HepG2 (cell line): ENCODE measurements around the gene ALPK3. TPM values are rescaled to one million over a fixed set of nuclear protein-coding genes. Genes with fewer than 3 reads are reported as not detected.
A peak's percentile ranks its signal among the peaks of the same experiment; 100 is the strongest.

ENCODE experiments used
- ARHGAP35 ChIP-seq: sonication (generic); formaldehyde crosslinking; IDR thresholded peaks from 2 replicates; pipeline ENCODE4 v1.9.0; 2022; ENCODE audit warnings: mild to moderate bottlenecking, inconsistent platforms, moderate library complexity, missing genetic modification reagents, borderline replicate concordance
- ATF1 ChIP-seq: IDR thresholded peaks from 2 replicates; pipeline ENCODE4 v1.6.1; 2016; ENCODE audit warnings: mild to moderate bottlenecking, control low read depth
- DMAP1 ChIP-seq: IDR thresholded peaks from 2 replicates; pipeline ENCODE4 v1.6.1; 2016
- GATA4 ChIP-seq: sonication (generic); IDR thresholded peaks from 2 replicates; pipeline ENCODE4 v1.6.1; 2016; ENCODE audit warnings: antibody characterized with exemption, low read depth, borderline replicate concordance
- HOXD1 ChIP-seq: sonication (generic); formaldehyde crosslinking; IDR thresholded peaks from 2 replicates; pipeline ENCODE4 v1.5.0; 2020; ENCODE audit warnings: missing genetic modification reagents
- KLF12 ChIP-seq: sonication (generic); formaldehyde crosslinking; IDR thresholded peaks from 2 replicates; pipeline ENCODE4 v1.4.0; 2020; ENCODE audit warnings: missing genetic modification reagents, borderline replicate concordance
- MEIS2 ChIP-seq: sonication (generic); formaldehyde crosslinking; IDR thresholded peaks from 2 replicates; pipeline ENCODE4 v1.9.0; 2021; ENCODE audit warnings: mild to moderate bottlenecking, missing genetic modification reagents
- POLR2A ChIP-seq, 2 experiments: IDR thresholded peaks; 2 replicates each; pipeline ENCODE4 v1.6.1; 2011; ENCODE audit warnings: low read depth in 2 of 2, low read length in 2 of 2, mild to moderate bottlenecking in 1 of 2, moderate library complexity in 1 of 2; ENCODE audit not compliant: insufficient read depth in 1 of 2
- PRDM4 ChIP-seq: sonication (generic); formaldehyde crosslinking; IDR thresholded peaks from 2 replicates; pipeline ENCODE4 v1.9.0; 2021; ENCODE audit warnings: missing genetic modification reagents, borderline replicate concordance
- RFX5 ChIP-seq: IDR thresholded peaks from 2 replicates; pipeline ENCODE4 v1.6.1; 2011; ENCODE audit warnings: low read depth, low read length, improper control_type of control experiment
- SNRNP70 ChIP-seq: fragments of 200-400 bp; formaldehyde crosslinking; IDR thresholded peaks from 2 replicates; pipeline ENCODE4 v1.6.1; 2017; ENCODE audit warnings: mild to moderate bottlenecking, low read depth, low read length, moderate library complexity
- SP4 ChIP-seq: sonication (generic); formaldehyde crosslinking; IDR thresholded peaks from 2 replicates; pipeline ENCODE4 v1.8.1; 2023; ENCODE audit warnings: mild to moderate bottlenecking, missing genetic modification reagents
- THAP11 ChIP-seq: IDR thresholded peaks from 2 replicates; pipeline ENCODE4 v1.6.1; 2016; ENCODE audit warnings: missing biosample characterization, missing genetic modification reagents
- TIGD3 ChIP-seq: sonication (generic); formaldehyde crosslinking; IDR thresholded peaks from 2 replicates; pipeline ENCODE4 v1.5.1; 2020; ENCODE audit warnings: mild to moderate bottlenecking, missing genetic modification reagents, borderline replicate concordance
- TOPORS ChIP-seq: sonication (generic); formaldehyde crosslinking; IDR thresholded peaks from 2 replicates; pipeline ENCODE4 v1.8.0; 2023; ENCODE audit warnings: mild to moderate bottlenecking, missing genetic modification reagents
- ZNF142 ChIP-seq: sonication (generic); formaldehyde crosslinking; IDR thresholded peaks from 2 replicates; pipeline ENCODE4 v1.4.0; 2020; ENCODE audit warnings: missing genetic modification reagents
- ZNF263 ChIP-seq: sonication (generic); formaldehyde crosslinking; IDR thresholded peaks from 2 replicates; pipeline ENCODE4 v1.4.0; 2020; ENCODE audit warnings: missing genetic modification reagents
- ZNF629 ChIP-seq: sonication (generic); formaldehyde crosslinking; conservative IDR thresholded peaks from 2 replicates; pipeline ENCODE4 v1.5.0; 2020; ENCODE audit warnings: missing genetic modification reagents
- ZNF691 ChIP-seq: sonication (generic); formaldehyde crosslinking; IDR thresholded peaks from 2 replicates; pipeline ENCODE4 v1.4.0; 2020; ENCODE audit warnings: missing genetic modification reagents, low read depth, mild to moderate bottlenecking, borderline replicate concordance
- ZNF75D ChIP-seq: sonication (generic); formaldehyde crosslinking; IDR thresholded peaks from 2 replicates; pipeline ENCODE4 v1.8.1; 2023; ENCODE audit warnings: missing genetic modification reagents, mild to moderate bottlenecking, borderline replicate concordance
- ZNF792 ChIP-seq: IDR thresholded peaks from 2 replicates; pipeline ENCODE4 v1.6.1; 2016
- polyA plus RNA-seq, 8 experiments: library from polyadenylated mRNA; depleted of rRNA in 3 of 8; stranded (reverse) in 7 of 8; unstranded in 1 of 8; fragments of >200 nt; fragmentation: Illumina TruSeq in 4 of 8; extraction: Trizol in 4 of 8; gene quantifications; 2 replicates each; pipeline versions ENCODE4 v1.2.1 to v1.2.3, GENCODE V29; 2011 to 2016; ENCODE audit warnings: low read depth in 4 of 8, missing spikeins in 1 of 8, mixed read lengths in 1 of 8; ENCODE audit not compliant: insufficient read depth in 1 of 8
- total RNA-seq, 5 experiments: library from RNA; depleted of rRNA; stranded (reverse); fragments of >200 nt; fragmentation: Illumina TruSeq; extraction: Trizol; gene quantifications; 2 replicates each; pipeline ENCODE4 v1.2.3, GENCODE V29; 2016; ENCODE audit warnings: low read depth in 1 of 5

Gene ALPK3
- total and polyA plus RNA-seq, 2 of the 13 experiments (the other 11 are each of a cell fraction or from before 2014, with no cell fraction given), result 0.04 to 0.42 TPM

GRCh38 chr15:84883916-84884781 lies 67.0 kb downstream of the ALPK3 start, which contains the start of gene SLC28A1 (continued):
- TF ChIP-seq PRDM4, result no peak
- peak; percentile 47; the same call in 1 of the 2 replicates for TF ChIP-seq ZNF263 (CRISPR knock-in tag)
- no peak for TF ChIP-seq ZNF792
- TF ChIP-seq THAP11, result no peak
- no peak for TF ChIP-seq ZNF142 (CRISPR knock-in tag)
- no peak; the same call in 1 of the 2 replicates for TF ChIP-seq ZNF629 (CRISPR knock-in tag)
- TF ChIP-seq GATA4, result no peak
- TF ChIP-seq ZNF75D, result no peak
- no peak for TF ChIP-seq ARHGAP35 (CRISPR knock-in tag)
- no peak for TF ChIP-seq RFX5
- TF ChIP-seq SNRNP70, result no peak
- TF ChIP-seq KLF12, result no peak
- no peak for TF ChIP-seq ZNF691
- no peak for TF ChIP-seq ATF1 (CRISPR knock-in tag)
- TF ChIP-seq POLR2A (IDR thresholded peaks at IDR 0.05; ENCODE audit: insufficient read depth in 1 of 2, low read depth in 2 of 2, low read length in 2 of 2), result peak in 1 of 2 experiments; percentile 69; a peak in 2 of 4 replicates
- no peak for TF ChIP-seq DMAP1
- TF ChIP-seq TIGD3 (CRISPR knock-in tag), result no peak
- TF ChIP-seq TOPORS (CRISPR knock-in tag), result no peak
- no peak for TF ChIP-seq MEIS2 (CRISPR knock-in tag)
- TF ChIP-seq HOXD1 (CRISPR knock-in tag), result no peak
- TF ChIP-seq SP4, result no peak
